PC-9 (cell line): Measurements from ENCODE around the gene KCNH2.

Experiments used
- CTCF ChIP-seq: fragments of 200-600 bp; sonication (generic); conservative IDR thresholded peaks from 2 replicates; pipeline ENCODE4 v1.6.1; 2017; ENCODE audit warnings: mixed run types, antibody characterized with exemption, mild to moderate bottlenecking, moderate library complexity
- EZH2 ChIP-seq: fragments of 200-600 bp; sonication (generic); IDR thresholded peaks from 2 replicates; pipeline ENCODE4 v1.8.0; 2017; ENCODE audit warnings: antibody characterized with exemption, low read depth

GRCh38 chr7:150949564-150949963 lies 28.6 kb downstream of the KCNH2 start:
- TF ChIP-seq CTCF, result no peak
- TF ChIP-seq EZH2, result no peak
